ENCODE results near the gene WASF2. TPM values are rescaled to one million over a fixed set of nuclear protein-coding genes. Genes with fewer than 3 reads are reported as not detected.

WASF2 gene
- total RNA-seq, 1 donor from 2014 or later: 35.0 TPM

DNA sequence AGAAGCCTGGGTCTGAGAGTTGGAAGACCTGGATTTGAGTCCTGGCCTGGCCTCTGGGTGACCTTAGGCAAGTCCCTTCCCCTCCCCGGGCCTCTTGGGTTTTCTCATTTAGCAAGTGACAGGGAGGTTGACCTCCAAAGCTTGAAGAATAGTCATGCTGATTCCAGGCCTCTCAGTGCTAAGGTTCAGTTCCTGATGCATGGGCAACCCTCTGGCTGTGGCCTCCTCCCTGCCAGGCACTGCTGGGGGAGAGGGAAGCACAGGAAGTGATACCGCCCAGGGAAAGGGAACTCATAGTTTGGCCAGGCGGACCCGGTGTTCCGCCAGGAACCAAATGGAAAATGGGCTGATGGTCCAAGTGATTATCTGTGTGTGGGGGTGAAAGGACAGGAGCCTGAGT lies 23.6 kb upstream of the WASF2 start:
- Histone ChIP-seq H4K20me1 (ENCODE audit: low read depth) (no peaks in the 10 kb centered on the region), H3K4me2 (no peak overlapping the region), H3K9me3 (ENCODE audit: low read depth) (no peaks in the 10 kb centered on the region), H3K4me1 (peaks cover 15% of the 10 kb centered on the region), H3K27ac (no peak overlapping the region), H3K36me3 (no peaks in the 10 kb centered on the region), H3F3A (ENCODE audit: low read depth) (peaks cover 5% of the 10 kb centered on the region), H2AFZ (replicated peaks) (no peak overlapping the region), H3K9ac (no peak overlapping the region), H3K79me2 (ENCODE audit: low read depth) (no peaks in the 10 kb centered on the region), H3K27me3 (no peaks in the 10 kb centered on the region), H3K4me3 (no peak overlapping the region)
- TF ChIP-seq, protein P1, sequence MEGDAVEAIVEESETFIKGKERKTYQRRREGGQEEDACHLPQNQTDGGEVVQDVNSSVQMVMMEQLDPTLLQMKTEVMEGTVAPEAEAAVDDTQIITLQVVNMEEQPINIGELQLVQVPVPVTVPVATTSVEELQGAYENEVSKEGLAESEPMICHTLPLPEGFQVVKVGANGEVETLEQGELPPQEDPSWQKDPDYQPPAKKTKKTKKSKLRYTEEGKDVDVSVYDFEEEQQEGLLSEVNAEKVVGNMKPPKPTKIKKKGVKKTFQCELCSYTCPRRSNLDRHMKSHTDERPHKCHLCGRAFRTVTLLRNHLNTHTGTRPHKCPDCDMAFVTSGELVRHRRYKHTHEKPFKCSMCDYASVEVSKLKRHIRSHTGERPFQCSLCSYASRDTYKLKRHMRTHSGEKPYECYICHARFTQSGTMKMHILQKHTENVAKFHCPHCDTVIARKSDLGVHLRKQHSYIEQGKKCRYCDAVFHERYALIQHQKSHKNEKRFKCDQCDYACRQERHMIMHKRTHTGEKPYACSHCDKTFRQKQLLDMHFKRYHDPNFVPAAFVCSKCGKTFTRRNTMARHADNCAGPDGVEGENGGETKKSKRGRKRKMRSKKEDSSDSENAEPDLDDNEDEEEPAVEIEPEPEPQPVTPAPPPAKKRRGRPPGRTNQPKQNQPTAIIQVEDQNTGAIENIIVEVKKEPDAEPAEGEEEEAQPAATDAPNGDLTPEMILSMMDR (IDR thresholded peaks at IDR 0.05): no peak
- TF ChIP-seq EZH2phosphoT487 (IDR thresholded peaks at IDR 0.05) (no peak), EZH2 (IDR thresholded peaks at IDR 0.05) (no peak)
- Mint-ChIP-seq H3K4me3 (no peak overlapping the region), H3K4me1 (peaks cover 45% of the 10 kb centered on the region), H3K27ac (peak overlapping the region; percentile 87), H3K36me3 (no peaks in the 10 kb centered on the region), H3K27me3 (ENCODE audit: insufficient read depth, low read depth) (peaks cover 13% of the 10 kb centered on the region), H3K9me3 (no peaks in the 10 kb centered on the region)
- DNase-seq (ENCODE audit: low spot score): no peak

GRCh38 chr1:27509127-27510080 lies 19.4 kb upstream of the WASF2 start:
- Histone ChIP-seq H3K4me1 (peaks cover 15% of the 10 kb centered on the region), H3K79me2 (ENCODE audit: low read depth) (no peaks in the 10 kb centered on the region), H3K9me3 (ENCODE audit: low read depth) (no peaks in the 10 kb centered on the region), H2AFZ (replicated peaks) (no peak overlapping the region), H3K27me3 (no peaks in the 10 kb centered on the region), H3K27ac (no peak overlapping the region), H3K36me3 (no peaks in the 10 kb centered on the region), H4K20me1 (ENCODE audit: low read depth) (no peaks in the 10 kb centered on the region), H3K9ac (no peak overlapping the region), H3K4me2 (no peak overlapping the region), H3K4me3 (no peak overlapping the region), H3F3A (ENCODE audit: low read depth) (peaks cover 17% of the 10 kb centered on the region)
- H3K27me3 Mint-ChIP-seq (ENCODE audit: insufficient read depth, low read depth): peaks cover 12% of the 10 kb centered on the region
- DNase-seq (ENCODE audit: low spot score): no peak
- no peak for TF ChIP-seq EZH2 (IDR thresholded peaks at IDR 0.05)
- TF ChIP-seq EZH2phosphoT487 (IDR thresholded peaks at IDR 0.05): no peak
- TF ChIP-seq, protein P1 (IDR thresholded peaks at IDR 0.05): no peak
- peaks cover 42% of the 10 kb centered on the region for H3K4me1 Mint-ChIP-seq
- peak overlapping the region; percentile 88 for H3K27ac Mint-ChIP-seq
- H3K36me3 Mint-ChIP-seq: no peaks in the 10 kb centered on the region
- peak overlapping the region; percentile 48 for H3K4me3 Mint-ChIP-seq
- no peaks in the 10 kb centered on the region for H3K9me3 Mint-ChIP-seq

- Histone ChIP-seq H3K9me3 (ENCODE audit: low read depth) (no peaks in the 10 kb centered on the region), H3F3A (ENCODE audit: low read depth) (peaks cover 27% of the 10 kb centered on the region), H4K20me1 (ENCODE audit: low read depth) (no peaks in the 10 kb centered on the region), H3K27ac (no peak overlapping the region), H2AFZ (replicated peaks) (no peak overlapping the region), H3K4me2 (no peak overlapping the region), H3K79me2 (ENCODE audit: low read depth) (no peaks in the 10 kb centered on the region), H3K27me3 (no peaks in the 10 kb centered on the region), H3K4me1 (peaks cover 18% of the 10 kb centered on the region), H3K36me3 (no peaks in the 10 kb centered on the region), H3K4me3 (no peak overlapping the region), H3K9ac (no peak overlapping the region)
- peak overlapping the region; percentile 89 for H3K27ac Mint-ChIP-seq
- H3K27me3 Mint-ChIP-seq (ENCODE audit: insufficient read depth, low read depth): peaks cover 8% of the 10 kb centered on the region
- no peak for DNase-seq (ENCODE audit: low spot score)
- peak overlapping the region; percentile 15 for H3K4me3 Mint-ChIP-seq
- H3K9me3 Mint-ChIP-seq: no peaks in the 10 kb centered on the region
- H3K36me3 Mint-ChIP-seq: no peaks in the 10 kb centered on the region
- peaks cover 51% of the 10 kb centered on the region for H3K4me1 Mint-ChIP-seq
- TF ChIP-seq EZH2phosphoT487 (IDR thresholded peaks at IDR 0.05): no peak
- TF ChIP-seq, protein P1 (IDR thresholded peaks at IDR 0.05): peak; percentile 10
Observed at GRCh38 chr1:27507960-27508665, 18.1 kb upstream of the WASF2 start.

All from neural progenitor cell (in vitro differentiated cells).